ENCODE measurements around the gene ODF2. TPM values are rescaled to one million over a fixed set of nuclear protein-coding genes. Genes with fewer than 3 reads are reported as not detected.

ODF2 gene
- total and polyA plus RNA-seq, 2 experiments from 2014 or later: 17.5 to 26.9 TPM

- Mint-ChIP-seq H3K4me3 (no peak overlapping the region), H3K9me3 (no peaks in the 10 kb centered on the region), H3K4me1 (peaks cover 3% of the 10 kb centered on the region; the same call in 2 of the 3 replicates), H3K27me3 (ENCODE audit: insufficient read depth, low read depth, poor library complexity) (peaks cover 3% of the 10 kb centered on the region), H3K27ac (no peak overlapping the region), H3K36me3 (ENCODE audit: low read depth) (peaks cover 23% of the 10 kb centered on the region)
- TF ChIP-seq CTCF (conservative IDR thresholded peaks at IDR 0.05; ENCODE audit: low read depth in 2 of 2): no peak
- ATAC-seq (no peak), DNase-seq (ENCODE audit: low spot score) (no peak)
- Histone ChIP-seq H3K27ac (ENCODE audit: low read depth) (no peak overlapping the region), H3K79me2 (replicated peaks; ENCODE audit: insufficient read depth) (no peaks in the 10 kb centered on the region), H4K20me1 (replicated peaks; ENCODE audit: insufficient read depth) (no peaks in the 10 kb centered on the region), H3F3A (replicated peaks; ENCODE audit: low read depth) (no peaks in the 10 kb centered on the region), H3K27me3 (ENCODE audit: insufficient read depth) (no peaks in the 10 kb centered on the region), H3K4me2 (no peak overlapping the region), H2AFZ (no peak overlapping the region), H3K36me3 (ENCODE audit: insufficient read depth) (peaks cover 19% of the 10 kb centered on the region; the same call in 1 of the 2 replicates), H3K9me2 (ENCODE audit: insufficient read depth) (no peaks in the 10 kb centered on the region), H3K4me1 (ENCODE audit: insufficient read depth) (no peaks in the 10 kb centered on the region), H3K4me3 (no peak overlapping the region)
These were observed 73.4 kb downstream of the ODF2 start for GRCh38 chr9:128529191-128529590.

GRCh38 chr9:128532581-128532980, 76.8 kb downstream of the ODF2 start:
- Histone ChIP-seq H3K9me2 (ENCODE audit: insufficient read depth) (no peaks in the 10 kb centered on the region), H3K4me1 (ENCODE audit: insufficient read depth) (no peaks in the 10 kb centered on the region), H3K27ac (ENCODE audit: low read depth) (no peak overlapping the region), H2AFZ (no peak overlapping the region), H4K20me1 (replicated peaks; ENCODE audit: insufficient read depth) (no peaks in the 10 kb centered on the region; the same call in 1 of the 2 replicates), H3K4me2 (no peak overlapping the region), H3F3A (replicated peaks; ENCODE audit: low read depth) (no peaks in the 10 kb centered on the region), H3K27me3 (ENCODE audit: insufficient read depth) (no peaks in the 10 kb centered on the region), H3K79me2 (replicated peaks; ENCODE audit: insufficient read depth) (no peaks in the 10 kb centered on the region), H3K36me3 (ENCODE audit: insufficient read depth) (peaks cover 5% of the 10 kb centered on the region; the same call in 1 of the 2 replicates), H3K4me3 (no peak overlapping the region)
- H3K4me3 Mint-ChIP-seq: no peak overlapping the region
- peaks cover 3% of the 10 kb centered on the region for H3K27me3 Mint-ChIP-seq (ENCODE audit: insufficient read depth, low read depth, poor library complexity)
- H3K9me3 Mint-ChIP-seq: no peaks in the 10 kb centered on the region
- H3K36me3 Mint-ChIP-seq (ENCODE audit: low read depth): peaks cover 13% of the 10 kb centered on the region
- H3K27ac Mint-ChIP-seq: no peak overlapping the region
- peaks cover 3% of the 10 kb centered on the region; the same call in 2 of the 3 replicates for H3K4me1 Mint-ChIP-seq
- DNase-seq (ENCODE audit: low spot score): no peak
- no peak for ATAC-seq
- TF ChIP-seq NANOG (IDR thresholded peaks at IDR 0.05; ENCODE audit: borderline replicate concordance) (no peak), POLR2AphosphoS5 (IDR thresholded peaks at IDR 0.05; ENCODE audit: low read depth) (no peak), CREB1 (CRISPR knock-in tag; IDR thresholded peaks at IDR 0.05; ENCODE audit: low read depth) (no peak), JUNB (IDR thresholded peaks at IDR 0.05; ENCODE audit: unreplicated experiment) (no peak), EZH2phosphoT487 (IDR thresholded peaks at IDR 0.05; ENCODE audit: unreplicated experiment) (no peak), ZNF462 (CRISPR knock-in tag; IDR thresholded peaks at IDR 0.05) (no peak), STAT1 (IDR thresholded peaks at IDR 0.05; ENCODE audit: unreplicated experiment) (no peak), CTCF (conservative IDR thresholded peaks at IDR 0.05; ENCODE audit: low read depth in 2 of 2) (no peak)

Data from GM23338 (cell line).